Measurements from ENCODE around the gene POLD4. TPM values are rescaled to one million over a fixed set of nuclear protein-coding genes. Genes with fewer than 3 reads are reported as not detected.
A peak's percentile ranks its signal among the peaks of the same experiment; 100 is the strongest.

POLD4 gene
- total RNA-seq, 2 donors from 2014 or later = 82.1 to 103 TPM

DNA sequence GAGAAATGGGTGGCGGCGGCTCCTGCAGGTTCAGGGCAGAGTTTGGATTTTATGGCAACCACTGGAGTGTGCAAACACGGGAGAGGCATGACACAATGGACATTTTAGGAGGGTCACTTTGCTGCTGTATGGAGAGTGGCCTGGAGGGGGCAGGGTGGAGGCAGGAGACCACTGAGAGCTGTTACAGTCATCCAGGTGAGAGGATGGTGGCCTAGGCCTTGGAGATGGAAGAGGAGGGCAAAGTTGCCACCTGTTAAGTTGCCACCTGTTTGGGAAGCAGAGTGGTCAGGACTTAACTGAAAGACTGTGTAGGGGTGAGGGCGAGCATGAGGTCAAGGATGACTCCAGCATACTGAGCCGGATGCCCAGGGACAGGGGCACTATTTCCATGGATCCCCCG lies 36.1 kb upstream of the POLD4 start:
- intact Hi-C loops (cut with DNase I) = loop anchor here (5.0 kb wide), 1 partner anchor 127 kb away; no protein-coding TSS in a partner anchor
- Histone ChIP-seq H3K27ac (no peak overlapping the region), H3K27me3 (no peaks in the 10 kb centered on the region), H3K4me1 (peaks cover 23% of the 10 kb centered on the region), H3K9me3 (no peaks in the 10 kb centered on the region), H3K36me3 (replicated peaks in 1 of 2; ENCODE audit: insufficient read depth in 1 of 2, low read depth in 2 of 2) (no peaks in the 10 kb centered on the region), H3K4me3 (no peak overlapping the region)
- ATAC-seq (no peak), DNase-seq (peak; percentile 56 to 73 (median 60))
- no peak for TF ChIP-seq POLR2A (IDR thresholded peaks at IDR 0.05)
- TF ChIP-seq, protein P1, sequence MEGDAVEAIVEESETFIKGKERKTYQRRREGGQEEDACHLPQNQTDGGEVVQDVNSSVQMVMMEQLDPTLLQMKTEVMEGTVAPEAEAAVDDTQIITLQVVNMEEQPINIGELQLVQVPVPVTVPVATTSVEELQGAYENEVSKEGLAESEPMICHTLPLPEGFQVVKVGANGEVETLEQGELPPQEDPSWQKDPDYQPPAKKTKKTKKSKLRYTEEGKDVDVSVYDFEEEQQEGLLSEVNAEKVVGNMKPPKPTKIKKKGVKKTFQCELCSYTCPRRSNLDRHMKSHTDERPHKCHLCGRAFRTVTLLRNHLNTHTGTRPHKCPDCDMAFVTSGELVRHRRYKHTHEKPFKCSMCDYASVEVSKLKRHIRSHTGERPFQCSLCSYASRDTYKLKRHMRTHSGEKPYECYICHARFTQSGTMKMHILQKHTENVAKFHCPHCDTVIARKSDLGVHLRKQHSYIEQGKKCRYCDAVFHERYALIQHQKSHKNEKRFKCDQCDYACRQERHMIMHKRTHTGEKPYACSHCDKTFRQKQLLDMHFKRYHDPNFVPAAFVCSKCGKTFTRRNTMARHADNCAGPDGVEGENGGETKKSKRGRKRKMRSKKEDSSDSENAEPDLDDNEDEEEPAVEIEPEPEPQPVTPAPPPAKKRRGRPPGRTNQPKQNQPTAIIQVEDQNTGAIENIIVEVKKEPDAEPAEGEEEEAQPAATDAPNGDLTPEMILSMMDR (IDR thresholded peaks at IDR 0.05) = peak in 6 of 7 experiments; percentile 36 to 62 (median 54)
- 58 to 59% methylated on average over 6 of the region's 6 CpGs for WGBS, 2 donors

DNA sequence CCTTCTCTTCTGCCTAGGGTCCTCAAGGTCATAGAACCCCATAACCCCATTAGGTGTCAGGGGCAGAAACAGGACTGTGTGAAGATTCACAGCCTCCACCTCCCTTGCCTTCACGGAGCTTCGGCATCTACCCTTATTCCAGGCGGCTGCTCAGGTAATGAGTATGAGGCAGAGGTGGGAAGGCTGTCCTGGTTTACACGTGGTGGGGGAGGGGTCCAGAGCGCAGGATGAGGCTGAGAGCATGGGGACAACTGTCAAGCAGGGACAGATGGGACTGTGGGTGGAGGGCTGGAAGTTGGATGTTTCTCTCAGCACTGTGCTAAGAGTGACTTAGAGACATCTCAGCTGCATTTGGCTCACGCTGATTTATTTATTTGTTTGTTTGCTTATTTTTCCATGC lies 34.2 kb upstream of the POLD4 start:
- no peaks in the 10 kb centered on the region for H3K27me3 ChIP-seq
- DNase-seq = no peak

DNA sequence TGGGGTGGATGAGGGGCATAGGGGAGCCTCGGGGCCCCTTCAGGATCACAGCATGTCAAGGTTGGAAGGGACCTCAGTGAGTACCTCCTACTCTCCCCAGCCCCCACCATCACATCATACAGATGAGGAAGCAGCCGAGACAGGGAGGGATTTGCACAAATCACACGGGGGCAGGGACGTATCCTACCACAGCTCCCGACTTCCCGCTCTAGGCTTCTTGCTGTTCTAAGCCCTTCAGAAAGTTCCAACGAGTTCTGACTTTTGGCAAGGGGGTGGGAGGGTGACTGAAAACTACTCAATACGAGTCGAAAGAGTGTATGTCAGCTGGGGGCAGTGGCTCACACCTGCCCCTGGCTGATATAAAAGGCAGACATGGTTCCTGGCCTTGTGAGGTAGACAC lies 33.7 kb upstream of the POLD4 start:
- DNase-seq (no peak), ATAC-seq (no peak)
- H3K27me3 ChIP-seq = no peaks in the 10 kb centered on the region
- no peak overlapping the region for H3K4me3 ChIP-seq
- H3K9me3 ChIP-seq = no peaks in the 10 kb centered on the region
- no peak overlapping the region for H3K27ac ChIP-seq
- H3K4me1 ChIP-seq = peaks cover 10% of the 10 kb centered on the region
- TF ChIP-seq, protein P1 (IDR thresholded peaks at IDR 0.05) = no peak
- no peak for TF ChIP-seq POLR2A (IDR thresholded peaks at IDR 0.05)
- intact Hi-C loops (cut with DNase I) = loop anchor here (5.0 kb wide), 1 partner anchor 125 kb away; no protein-coding TSS in a partner anchor
- no peaks in the 10 kb centered on the region for H3K36me3 ChIP-seq (replicated peaks in 1 of 2; ENCODE audit: insufficient read depth in 1 of 2, low read depth in 2 of 2)
- WGBS, 2 donors = 38 to 40% methylated on average over 4 to 9 of the region's 9 CpGs

More for the DNA sequence above, 34.2 kb upstream of the POLD4 start:
- 60 to 63% methylated on average over 6 of the region's 6 CpGs for WGBS, 2 donors
- Histone ChIP-seq H3K27ac (no peak overlapping the region), H3K4me3 (no peak overlapping the region), H3K4me1 (peaks cover 15% of the 10 kb centered on the region), H3K9me3 (no peaks in the 10 kb centered on the region), H3K36me3 (replicated peaks in 1 of 2; ENCODE audit: insufficient read depth in 1 of 2, low read depth in 2 of 2) (no peaks in the 10 kb centered on the region)
- intact Hi-C loops (cut with DNase I) = loop anchor here (5.0 kb wide), 1 partner anchor 125 kb away; no protein-coding TSS in a partner anchor
- TF ChIP-seq, protein P1 (IDR thresholded peaks at IDR 0.05) = no peak
- TF ChIP-seq POLR2A (IDR thresholded peaks at IDR 0.05) = no peak
- no peak for ATAC-seq

DNA sequence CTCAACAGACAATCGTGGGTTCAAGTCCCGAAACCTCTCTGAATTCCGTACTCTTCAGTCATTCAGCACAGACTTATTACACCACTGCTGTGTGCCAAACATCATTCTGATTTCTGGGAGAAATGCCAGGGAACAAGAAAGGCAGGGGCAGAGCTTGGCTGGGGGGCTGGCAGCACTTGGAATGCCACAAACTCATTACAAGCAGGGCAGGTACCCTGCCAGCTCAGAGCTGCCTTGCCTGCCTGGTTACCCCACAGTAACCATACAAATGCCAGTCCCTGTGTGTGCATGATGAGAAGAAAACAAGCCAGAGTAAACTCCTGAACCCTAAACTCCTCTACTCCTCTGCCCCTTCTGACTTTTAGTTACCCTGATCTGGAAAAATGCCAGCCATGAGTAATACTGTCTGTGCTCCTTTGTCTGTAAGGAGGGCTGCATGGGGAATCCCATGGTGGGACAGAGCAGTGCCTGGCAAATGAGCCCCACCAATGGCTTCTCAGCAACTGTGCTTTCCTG lies 31.6 kb upstream of the POLD4 start:
- H3K9me3 ChIP-seq = no peaks in the 10 kb centered on the region
- H3K27ac ChIP-seq = peak overlapping the region in 1 of 4 donors; percentile 35
- peak; percentile 47 for ATAC-seq
- intact Hi-C loops (cut with DNase I) = loop anchor here (5.0 kb wide), 2 partner anchors 38 to 123 kb away; no protein-coding TSS in a partner anchor
- TF ChIP-seq, protein P1 (IDR thresholded peaks at IDR 0.05) = no peak
- no peak for TF ChIP-seq POLR2A (IDR thresholded peaks at IDR 0.05)
- peak in 3 of 4 donors; percentile 58 to 70 (median 62) for DNase-seq
- WGBS, 2 donors = 46 to 50% methylated on average over 3 of the region's 3 CpGs
- no peaks in the 10 kb centered on the region for H3K4me1 ChIP-seq
- H3K4me3 ChIP-seq = no peak overlapping the region
- no peaks in the 10 kb centered on the region for H3K36me3 ChIP-seq (replicated peaks in 1 of 2; ENCODE audit: insufficient read depth in 1 of 2, low read depth in 2 of 2)
- no peaks in the 10 kb centered on the region for H3K27me3 ChIP-seq
